HepG2 (cell line): ENCODE measurements around the gene NOM1. TPM values are rescaled to one million over a fixed set of nuclear protein-coding genes. Genes with fewer than 3 reads are reported as not detected.

ENCODE experiments used
- ISX ChIP-seq: sonication (generic); formaldehyde crosslinking; conservative IDR thresholded peaks from 2 replicates; pipeline ENCODE4 v1.5.0; 2020; ENCODE audit warnings: missing genetic modification reagents
- KAT7 ChIP-seq: IDR thresholded peaks from 2 replicates; pipeline ENCODE4 v1.6.1; 2018; ENCODE audit warnings: borderline replicate concordance, missing compliant biosample characterization
- NCOR1 ChIP-seq: fragments of 200-600 bp; sonication (generic); IDR thresholded peaks from 2 replicates; pipeline ENCODE4 v1.7.0; 2017; ENCODE audit warnings: antibody characterized with exemption, low read length, borderline replicate concordance
- RARA ChIP-seq: IDR thresholded peaks from 2 replicates; pipeline ENCODE4 v1.6.1; 2016; ENCODE audit warnings: missing genetic modification reagents, missing compliant biosample characterization
- SMAD1 ChIP-seq: sonication (generic); formaldehyde crosslinking; IDR thresholded peaks from 2 replicates; pipeline ENCODE4 v1.4.0; 2020; ENCODE audit warnings: missing genetic modification reagents, low read depth, mild to moderate bottlenecking, borderline replicate concordance
- STAG1 ChIP-seq: sonication (generic); formaldehyde crosslinking; IDR thresholded peaks from 2 replicates; pipeline ENCODE4 v1.4.0; 2020; ENCODE audit warnings: missing genetic modification reagents
- TSC22D2 ChIP-seq: sonication (generic); formaldehyde crosslinking; IDR thresholded peaks from 2 replicates; pipeline ENCODE4 v1.5.1; 2020; ENCODE audit warnings: missing genetic modification reagents, mild to moderate bottlenecking, borderline replicate concordance
- XBP1 ChIP-seq: sonication (generic); formaldehyde crosslinking; IDR thresholded peaks from 2 replicates; pipeline ENCODE4 v1.5.0; 2020; ENCODE audit warnings: missing genetic modification reagents
- YEATS4 ChIP-seq: sonication (generic); formaldehyde crosslinking; IDR thresholded peaks from 2 replicates; pipeline ENCODE4 v1.4.0; 2020; ENCODE audit warnings: missing genetic modification reagents, borderline replicate concordance
- ZMAT3 ChIP-seq: sonication (generic); formaldehyde crosslinking; conservative IDR thresholded peaks from 2 replicates; pipeline ENCODE4 v1.7.0; 2021; ENCODE audit warnings: missing genetic modification reagents
- ZNF331 ChIP-seq: sonication (generic); formaldehyde crosslinking; IDR thresholded peaks from 2 replicates; pipeline ENCODE4 v1.4.0; 2020; ENCODE audit warnings: missing genetic modification reagents
- ZNF501 ChIP-seq: sonication (generic); formaldehyde crosslinking; IDR thresholded peaks from 2 replicates; pipeline ENCODE4 v1.5.1; 2020; ENCODE audit warnings: mild to moderate bottlenecking, moderate library complexity, missing genetic modification reagents
- polyA plus RNA-seq, 8 experiments: library from polyadenylated mRNA; depleted of rRNA in 3 of 8; stranded (reverse) in 7 of 8; unstranded in 1 of 8; fragments of >200 nt; fragmentation: Illumina TruSeq in 4 of 8; extraction: Trizol in 4 of 8; gene quantifications; 2 replicates each; pipeline versions ENCODE4 v1.2.1 to v1.2.3, GENCODE V29; 2011 to 2016; ENCODE audit warnings: low read depth in 4 of 8, missing spikeins in 1 of 8, mixed read lengths in 1 of 8; ENCODE audit not compliant: insufficient read depth in 1 of 8
- total RNA-seq, 5 experiments: library from RNA; depleted of rRNA; stranded (reverse); fragments of >200 nt; fragmentation: Illumina TruSeq; extraction: Trizol; gene quantifications; 2 replicates each; pipeline ENCODE4 v1.2.3, GENCODE V29; 2016; ENCODE audit warnings: low read depth in 1 of 5
- TF ChIP-seq, protein P1 (sequence below), 2 experiments: fragments of 450-650 bp in 1 of 2; sonication (generic) in 1 of 2; formaldehyde crosslinking in 1 of 2; IDR thresholded peaks; 2 replicates each; pipeline versions ENCODE4 v1.6.1 to v1.8.0; 2016 to 2022; ENCODE audit warnings: antibody characterized with exemption in 1 of 2, mild to moderate bottlenecking in 1 of 2, missing genetic modification reagents in 1 of 2
- TF ChIP-seq, protein P2 (sequence below): sonication (generic); formaldehyde crosslinking; IDR thresholded peaks from 2 replicates; pipeline ENCODE4 v1.5.1; 2020; ENCODE audit warnings: mild to moderate bottlenecking, missing genetic modification reagents, moderate library complexity
- TF ChIP-seq, protein P3 (sequence below): sonication (generic); formaldehyde crosslinking; IDR thresholded peaks from 2 replicates; pipeline ENCODE4 v1.8.1; 2023; ENCODE audit warnings: mild to moderate bottlenecking, missing genetic modification reagents
- TF ChIP-seq, protein P4 (sequence below): sonication (generic); formaldehyde crosslinking; IDR thresholded peaks from 2 replicates; pipeline ENCODE4 v1.5.0; 2020; ENCODE audit warnings: missing genetic modification reagents

Gene NOM1
- total and polyA plus RNA-seq, 2 of the 13 experiments (the other 11 are each of a cell fraction or from before 2014, with no cell fraction given): 14.2 to 26.2 TPM

DNA sequence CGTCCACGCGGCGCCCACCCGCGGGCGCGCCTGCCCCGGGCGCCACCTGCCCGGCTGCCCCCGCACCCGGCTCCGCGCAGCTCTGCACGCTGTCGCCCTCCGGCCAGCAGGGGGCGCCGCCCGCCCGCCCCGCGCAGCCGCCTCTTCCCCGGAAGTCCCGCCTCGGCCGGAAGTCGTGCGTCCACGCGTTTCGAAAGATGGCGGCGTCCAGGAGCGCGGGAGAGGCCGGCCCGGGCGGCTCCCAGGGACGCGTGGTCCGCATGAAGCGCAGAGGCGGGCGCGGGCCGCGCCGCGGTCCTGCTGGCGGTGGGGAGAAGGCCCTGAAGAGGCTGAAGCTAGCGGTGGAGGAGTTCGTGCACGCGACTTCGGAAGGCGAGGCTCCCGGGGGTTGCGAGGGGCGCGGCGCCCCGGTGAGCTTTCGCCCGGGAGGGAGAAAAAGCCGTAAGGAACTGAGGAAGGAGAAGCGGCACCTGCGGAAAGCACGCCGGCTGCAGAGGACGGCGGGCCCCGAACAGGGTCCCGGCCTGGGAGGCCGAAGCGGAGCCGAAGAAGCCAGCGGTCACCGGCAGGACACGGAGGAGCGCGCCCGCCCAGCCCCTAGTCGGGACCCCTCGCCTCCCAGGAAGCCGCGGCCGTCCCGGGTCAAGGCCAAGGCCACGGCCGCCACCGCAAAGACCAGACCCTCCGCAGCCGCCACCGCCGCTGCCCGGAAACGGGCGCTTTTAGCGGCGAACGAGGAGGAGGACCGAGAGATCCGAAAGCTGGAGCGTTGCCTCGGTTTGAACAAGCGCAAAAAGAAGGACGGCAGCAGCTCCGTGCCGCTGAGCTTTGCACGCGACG lies at the start of gene NOM1 (continued):
- TF ChIP-seq, protein P1, sequence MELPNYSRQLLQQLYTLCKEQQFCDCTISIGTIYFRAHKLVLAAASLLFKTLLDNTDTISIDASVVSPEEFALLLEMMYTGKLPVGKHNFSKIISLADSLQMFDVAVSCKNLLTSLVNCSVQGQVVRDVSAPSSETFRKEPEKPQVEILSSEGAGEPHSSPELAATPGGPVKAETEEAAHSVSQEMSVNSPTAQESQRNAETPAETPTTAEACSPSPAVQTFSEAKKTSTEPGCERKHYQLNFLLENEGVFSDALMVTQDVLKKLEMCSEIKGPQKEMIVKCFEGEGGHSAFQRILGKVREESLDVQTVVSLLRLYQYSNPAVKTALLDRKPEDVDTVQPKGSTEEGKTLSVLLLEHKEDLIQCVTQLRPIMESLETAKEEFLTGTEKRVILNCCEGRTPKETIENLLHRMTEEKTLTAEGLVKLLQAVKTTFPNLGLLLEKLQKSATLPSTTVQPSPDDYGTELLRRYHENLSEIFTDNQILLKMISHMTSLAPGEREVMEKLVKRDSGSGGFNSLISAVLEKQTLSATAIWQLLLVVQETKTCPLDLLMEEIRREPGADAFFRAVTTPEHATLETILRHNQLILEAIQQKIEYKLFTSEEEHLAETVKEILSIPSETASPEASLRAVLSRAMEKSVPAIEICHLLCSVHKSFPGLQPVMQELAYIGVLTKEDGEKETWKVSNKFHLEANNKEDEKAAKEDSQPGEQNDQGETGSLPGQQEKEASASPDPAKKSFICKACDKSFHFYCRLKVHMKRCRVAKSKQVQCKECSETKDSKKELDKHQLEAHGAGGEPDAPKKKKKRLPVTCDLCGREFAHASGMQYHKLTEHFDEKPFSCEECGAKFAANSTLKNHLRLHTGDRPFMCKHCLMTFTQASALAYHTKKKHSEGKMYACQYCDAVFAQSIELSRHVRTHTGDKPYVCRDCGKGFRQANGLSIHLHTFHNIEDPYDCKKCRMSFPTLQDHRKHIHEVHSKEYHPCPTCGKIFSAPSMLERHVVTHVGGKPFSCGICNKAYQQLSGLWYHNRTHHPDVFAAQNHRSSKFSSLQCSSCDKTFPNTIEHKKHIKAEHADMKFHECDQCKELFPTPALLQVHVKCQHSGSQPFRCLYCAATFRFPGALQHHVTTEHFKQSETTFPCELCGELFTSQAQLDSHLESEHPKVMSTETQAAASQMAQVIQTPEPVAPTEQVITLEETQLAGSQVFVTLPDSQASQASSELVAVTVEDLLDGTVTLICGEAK (IDR thresholded peaks at IDR 0.05): no peak
- TF ChIP-seq, protein P1 (CRISPR knock-in tag; IDR thresholded peaks at IDR 0.05): no peak; the same call in 1 of the 2 replicates
- TF ChIP-seq KAT7 (CRISPR knock-in tag): peak; percentile 89; the same call in 1 of the 2 replicates
- peak; percentile 86 for TF ChIP-seq RARA (CRISPR knock-in tag)
- TF ChIP-seq XBP1 (CRISPR knock-in tag): no peak
- TF ChIP-seq, protein P2, sequence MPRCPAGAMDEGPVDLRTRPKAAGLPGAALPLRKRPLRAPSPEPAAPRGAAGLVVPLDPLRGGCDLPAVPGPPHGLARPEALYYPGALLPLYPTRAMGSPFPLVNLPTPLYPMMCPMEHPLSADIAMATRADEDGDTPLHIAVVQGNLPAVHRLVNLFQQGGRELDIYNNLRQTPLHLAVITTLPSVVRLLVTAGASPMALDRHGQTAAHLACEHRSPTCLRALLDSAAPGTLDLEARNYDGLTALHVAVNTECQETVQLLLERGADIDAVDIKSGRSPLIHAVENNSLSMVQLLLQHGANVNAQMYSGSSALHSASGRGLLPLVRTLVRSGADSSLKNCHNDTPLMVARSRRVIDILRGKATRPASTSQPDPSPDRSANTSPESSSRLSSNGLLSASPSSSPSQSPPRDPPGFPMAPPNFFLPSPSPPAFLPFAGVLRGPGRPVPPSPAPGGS (CRISPR knock-in tag): peak; percentile 80
- TF ChIP-seq YEATS4 (CRISPR knock-in tag): peak; percentile 88
- peak; percentile 65 for TF ChIP-seq STAG1 (CRISPR knock-in tag)
- TF ChIP-seq TSC22D2: peak; percentile 52; the same call in 1 of the 2 replicates
- 0 out of 2 replicates have a peak, but pooled peaks have one; percentile 27 for TF ChIP-seq ISX (CRISPR knock-in tag)
- TF ChIP-seq SMAD1: peak; percentile 47; the same call in 1 of the 2 replicates
- TF ChIP-seq, protein P3, sequence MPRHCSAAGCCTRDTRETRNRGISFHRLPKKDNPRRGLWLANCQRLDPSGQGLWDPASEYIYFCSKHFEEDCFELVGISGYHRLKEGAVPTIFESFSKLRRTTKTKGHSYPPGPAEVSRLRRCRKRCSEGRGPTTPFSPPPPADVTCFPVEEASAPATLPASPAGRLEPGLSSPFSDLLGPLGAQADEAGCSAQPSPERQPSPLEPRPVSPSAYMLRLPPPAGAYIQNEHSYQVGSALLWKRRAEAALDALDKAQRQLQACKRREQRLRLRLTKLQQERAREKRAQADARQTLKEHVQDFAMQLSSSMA (CRISPR knock-in tag): 0 out of 2 replicates have a peak, but pooled peaks have one; percentile 73
- peak; percentile 76 for TF ChIP-seq ZNF331 (CRISPR knock-in tag)
- TF ChIP-seq, protein P4, sequence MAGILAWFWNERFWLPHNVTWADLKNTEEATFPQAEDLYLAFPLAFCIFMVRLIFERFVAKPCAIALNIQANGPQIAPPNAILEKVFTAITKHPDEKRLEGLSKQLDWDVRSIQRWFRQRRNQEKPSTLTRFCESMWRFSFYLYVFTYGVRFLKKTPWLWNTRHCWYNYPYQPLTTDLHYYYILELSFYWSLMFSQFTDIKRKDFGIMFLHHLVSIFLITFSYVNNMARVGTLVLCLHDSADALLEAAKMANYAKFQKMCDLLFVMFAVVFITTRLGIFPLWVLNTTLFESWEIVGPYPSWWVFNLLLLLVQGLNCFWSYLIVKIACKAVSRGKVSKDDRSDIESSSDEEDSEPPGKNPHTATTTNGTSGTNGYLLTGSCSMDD: no peak
- TF ChIP-seq ZNF501 (CRISPR knock-in tag): peak; percentile 82
- TF ChIP-seq NCOR1: peak; percentile 47; the same call in 1 of the 2 replicates
- TF ChIP-seq ZMAT3 (CRISPR knock-in tag): peak; percentile 92; the same call in 1 of the 2 replicates
